ENCODE data around the gene ATXN3.

DNA sequence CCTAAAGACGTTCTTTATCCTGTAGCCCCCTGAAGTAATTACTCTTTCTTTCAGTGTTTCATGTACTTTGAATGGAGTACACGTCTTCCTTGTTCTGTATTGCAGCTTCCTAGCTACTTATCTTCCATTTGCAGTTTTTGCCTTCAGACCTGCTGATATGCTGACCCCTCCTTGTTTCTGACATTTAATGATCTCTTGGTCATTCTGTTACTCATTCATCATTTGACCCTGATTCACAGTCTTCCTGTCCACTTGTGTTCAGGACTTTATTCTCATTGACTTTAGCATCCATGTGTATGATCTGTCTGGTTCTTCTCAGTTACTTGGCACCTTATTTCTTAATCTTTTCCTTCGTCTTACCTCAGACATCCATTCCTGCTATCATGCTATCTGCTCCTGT lies 37.6 kb upstream of the ATXN3 start:
- TF ChIP-seq POLR2A (IDR thresholded peaks at IDR 0.05; ENCODE audit: low read depth, low read length) (no peak), POLR2AphosphoS5 (IDR thresholded peaks at IDR 0.05; ENCODE audit: low read depth, low read length) (no peak)

All from GM12892 (cell line).